Hair follicular keratinocyte (primary cell): ENCODE data around the gene RACGAP1. TPM values are rescaled to one million over a fixed set of nuclear protein-coding genes. Genes with fewer than 3 reads are reported as not detected.

ENCODE experiments used
- total RNA-seq: library from RNA; depleted of rRNA; stranded (reverse); fragments of >200 nt; gene quantifications from 2 replicates; pipeline ENCODE4 v1.2.3, GENCODE V29; 2015

RACGAP1 gene, protein sequence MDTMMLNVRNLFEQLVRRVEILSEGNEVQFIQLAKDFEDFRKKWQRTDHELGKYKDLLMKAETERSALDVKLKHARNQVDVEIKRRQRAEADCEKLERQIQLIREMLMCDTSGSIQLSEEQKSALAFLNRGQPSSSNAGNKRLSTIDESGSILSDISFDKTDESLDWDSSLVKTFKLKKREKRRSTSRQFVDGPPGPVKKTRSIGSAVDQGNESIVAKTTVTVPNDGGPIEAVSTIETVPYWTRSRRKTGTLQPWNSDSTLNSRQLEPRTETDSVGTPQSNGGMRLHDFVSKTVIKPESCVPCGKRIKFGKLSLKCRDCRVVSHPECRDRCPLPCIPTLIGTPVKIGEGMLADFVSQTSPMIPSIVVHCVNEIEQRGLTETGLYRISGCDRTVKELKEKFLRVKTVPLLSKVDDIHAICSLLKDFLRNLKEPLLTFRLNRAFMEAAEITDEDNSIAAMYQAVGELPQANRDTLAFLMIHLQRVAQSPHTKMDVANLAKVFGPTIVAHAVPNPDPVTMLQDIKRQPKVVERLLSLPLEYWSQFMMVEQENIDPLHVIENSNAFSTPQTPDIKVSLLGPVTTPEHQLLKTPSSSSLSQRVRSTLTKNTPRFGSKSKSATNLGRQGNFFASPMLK
- total RNA-seq: 31.0 and 79.8 TPM in 2 replicates

DNA sequence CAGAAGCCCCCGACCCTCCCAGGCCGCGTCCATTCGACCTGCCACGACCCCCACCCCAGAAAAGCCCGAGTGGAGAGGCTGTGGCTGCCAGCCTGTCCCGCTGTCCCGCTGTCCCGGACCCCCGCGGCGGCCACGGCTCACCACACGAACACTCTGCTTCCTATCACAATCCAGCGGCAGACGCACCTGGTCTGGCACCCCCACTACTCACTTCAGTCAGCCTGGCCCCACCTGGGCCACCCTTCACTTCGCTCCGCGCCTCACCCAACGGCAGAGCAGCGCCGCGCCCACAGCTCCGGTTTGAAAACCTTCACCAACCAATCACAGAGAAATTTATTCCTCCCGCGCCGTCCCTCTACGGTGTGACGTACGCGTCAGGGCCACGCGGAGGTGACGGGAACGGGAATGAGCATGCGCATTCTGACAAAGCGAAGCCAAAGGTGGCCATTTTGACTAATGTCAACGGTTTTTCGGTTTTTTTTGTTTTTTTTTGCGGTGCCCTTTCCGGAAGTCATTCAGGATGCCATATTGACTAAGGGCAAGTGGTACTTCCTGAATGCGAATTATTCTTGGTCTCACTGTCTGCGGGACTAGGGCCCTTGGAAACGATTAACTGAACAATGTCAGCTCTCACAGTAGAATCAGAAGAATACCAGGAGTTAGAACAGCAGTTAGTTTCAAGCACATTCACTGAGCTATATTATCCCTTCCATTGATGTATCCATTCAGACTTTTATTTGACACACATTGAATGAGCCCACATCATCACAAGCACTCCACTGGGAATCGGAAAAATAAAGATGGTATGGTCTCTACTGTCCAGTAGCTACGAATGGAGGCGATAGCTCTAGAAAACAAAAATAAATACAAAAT lies at the start of gene RACGAP1:
RACGAP1 (minus strand) TSS at position 308 of the 873 bp plus-strand sequence. CDS start 8,779 bp downstream, outside the sequence.

DNA sequence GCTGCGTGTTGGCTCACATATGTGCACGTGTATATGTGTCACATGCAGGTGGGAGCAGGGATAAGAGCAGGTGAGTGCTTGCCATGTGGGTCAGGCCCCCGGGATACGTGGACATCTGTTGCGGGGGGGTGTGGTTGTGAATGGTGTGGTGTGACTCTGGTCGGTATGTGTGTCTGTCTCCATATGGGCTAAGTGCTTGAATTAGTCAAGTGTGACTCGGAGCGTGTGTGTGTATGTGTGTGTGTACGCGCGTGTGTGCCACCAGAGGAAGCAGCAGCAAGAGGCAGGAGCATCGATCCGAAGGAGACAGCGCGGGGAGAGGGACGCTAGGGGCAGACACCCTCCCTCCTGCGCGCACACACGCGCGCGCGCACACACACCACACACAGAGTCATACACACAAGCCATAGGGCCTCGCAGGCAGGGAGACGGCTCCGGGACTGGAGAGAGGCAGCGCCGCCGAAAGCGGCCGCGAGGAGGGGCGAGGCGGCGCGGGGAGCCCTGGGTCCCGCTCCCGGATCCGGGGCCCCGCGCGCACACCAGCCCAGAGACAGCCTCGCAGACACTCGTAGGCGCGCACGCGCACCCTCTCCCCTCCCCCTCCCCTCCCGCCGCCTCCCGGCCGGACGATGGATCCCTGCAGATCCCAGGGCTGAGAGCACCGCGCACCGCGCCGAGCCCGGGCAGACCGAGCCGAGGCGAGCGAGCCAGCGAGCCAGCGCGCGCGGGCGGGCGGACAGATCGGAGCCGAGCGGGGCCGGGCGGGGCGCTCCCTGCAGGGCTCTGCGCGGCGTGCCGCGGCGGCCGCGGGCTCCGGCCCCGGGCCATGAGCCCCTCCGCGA lies 31.9 kb upstream of the RACGAP1 start, which contains the start of gene ASIC1:
ASIC1 (plus strand) TSS at position 597 of the 842 bp plus-strand sequence. CDS start 1,171 bp downstream, outside the sequence.

DNA sequence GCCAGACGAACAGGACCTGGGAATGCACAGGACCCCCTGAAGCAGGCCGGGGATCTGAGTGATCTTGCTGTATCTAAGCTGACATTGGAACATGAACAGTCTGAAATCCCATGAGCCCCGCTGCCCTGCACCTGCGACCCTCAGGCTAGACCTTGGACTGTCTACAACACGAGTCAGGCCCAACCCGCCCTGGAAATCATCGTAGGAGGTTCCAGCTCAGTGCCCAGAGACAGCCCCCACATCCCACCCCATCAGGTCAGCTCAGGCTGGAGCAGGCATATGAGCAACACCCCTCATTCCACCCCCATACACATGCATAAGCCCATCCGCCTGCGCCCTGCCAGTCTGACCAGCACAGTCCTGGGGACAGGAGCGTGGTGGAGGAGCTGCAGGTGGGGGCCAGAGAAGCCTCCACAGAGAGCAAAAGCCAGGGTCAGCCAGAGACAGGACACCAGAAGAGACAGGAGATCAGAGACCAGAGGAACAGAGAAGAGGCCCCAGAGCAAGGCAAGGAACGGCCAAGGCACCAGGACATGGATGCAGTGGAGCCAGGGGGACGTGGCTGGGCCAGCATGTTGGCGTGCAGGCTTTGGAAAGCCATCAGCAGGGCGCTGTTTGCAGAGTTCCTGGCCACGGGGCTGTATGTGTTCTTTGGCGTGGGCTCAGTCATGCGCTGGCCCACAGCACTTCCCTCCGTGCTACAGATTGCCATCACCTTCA lies 52.5 kb downstream of the RACGAP1 start, which contains the start of gene AQP6:
AQP6 (plus strand) TSS at position 307 of the 720 bp plus-strand sequence; CDS start at position 534, 227 bp downstream.

DNA sequence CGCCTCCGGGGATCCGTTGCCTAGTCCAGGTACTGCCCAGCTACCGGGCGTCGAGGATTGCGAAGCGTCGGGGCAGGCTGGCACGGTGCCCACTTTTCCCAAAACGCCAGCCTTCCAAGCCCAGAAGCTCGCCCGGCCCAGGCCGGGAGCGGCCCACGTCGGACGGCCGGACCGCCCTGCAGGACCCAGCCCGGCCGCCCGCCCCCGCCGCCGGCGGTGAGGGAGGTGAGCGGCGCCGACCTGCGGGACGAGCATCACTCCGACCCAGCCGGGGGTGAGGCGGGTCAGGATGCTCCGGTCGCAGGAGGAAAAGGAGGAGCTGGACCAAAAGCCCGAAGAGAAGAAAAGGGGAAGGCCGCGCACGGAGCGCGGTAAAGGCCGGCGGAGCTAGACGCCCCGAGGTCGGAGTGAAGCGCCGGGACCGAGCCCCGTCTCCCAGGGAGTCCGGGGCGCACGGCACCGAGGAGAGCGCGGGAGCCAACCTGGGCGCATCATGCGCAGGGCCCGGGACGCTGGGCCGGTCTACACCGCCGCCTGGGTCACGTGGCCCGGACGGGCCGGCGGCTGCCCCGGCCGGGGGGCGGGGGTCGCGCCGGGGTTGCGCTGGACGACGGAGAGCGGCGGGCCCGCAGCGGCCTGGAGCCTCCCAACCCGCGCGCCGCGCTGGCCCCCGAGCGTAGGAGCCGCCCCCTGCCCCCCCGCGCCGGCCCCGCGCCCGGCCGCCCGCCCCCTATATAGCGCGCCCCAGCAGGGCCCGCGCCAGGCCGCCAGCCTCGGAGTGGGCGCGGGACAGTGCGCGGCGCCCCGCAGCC lies 64.0 kb downstream of the RACGAP1 start, which contains the start of gene AQP5:
AQP5 (plus strand) TSS at position 762 of the 812 bp plus-strand sequence. CDS start 146 bp downstream, outside the sequence.

DNA sequence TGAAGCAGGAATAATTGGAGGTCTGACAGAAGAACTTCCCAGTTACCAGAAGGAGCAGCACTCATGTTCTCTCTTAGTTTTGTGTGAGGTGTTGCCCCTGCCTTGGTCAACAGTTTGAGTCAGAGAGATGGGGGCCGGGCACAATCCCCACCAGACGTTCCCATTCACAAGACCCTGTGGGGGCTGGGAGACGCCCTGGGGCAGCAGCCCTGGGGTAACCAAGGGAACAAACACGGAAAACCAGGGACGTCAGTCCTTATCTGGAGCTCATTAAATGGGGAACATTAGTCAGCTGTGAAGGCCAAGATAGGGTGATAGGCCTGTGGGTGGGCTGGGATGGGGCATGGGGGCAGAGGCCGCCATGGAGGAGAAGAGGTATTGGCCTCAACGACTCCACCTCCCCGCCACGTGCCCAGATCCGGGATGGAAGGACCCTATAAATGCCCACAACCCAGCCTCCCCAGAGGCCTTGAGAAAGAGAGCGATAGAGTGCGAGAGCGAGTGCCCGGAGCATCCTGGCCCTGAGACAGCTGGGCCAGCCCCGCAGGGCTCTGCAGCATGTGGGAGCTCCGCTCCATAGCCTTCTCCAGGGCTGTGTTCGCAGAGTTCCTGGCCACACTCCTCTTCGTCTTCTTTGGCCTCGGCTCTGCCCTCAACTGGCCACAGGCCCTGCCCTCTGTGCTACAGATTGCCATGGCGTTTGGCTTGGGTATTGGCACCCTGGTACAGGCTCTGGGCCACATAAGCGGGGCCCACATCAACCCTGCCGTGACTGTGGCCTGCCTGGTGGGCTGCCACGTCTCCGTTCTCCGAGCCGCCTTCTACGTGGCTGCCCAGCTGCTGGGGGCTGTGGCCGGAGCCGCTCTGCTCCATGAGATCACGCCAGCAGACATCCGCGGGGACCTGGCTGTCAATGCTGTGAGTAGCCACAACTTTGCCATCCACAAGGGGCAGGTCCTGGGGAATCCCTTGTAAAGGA lies 74.7 kb downstream of the RACGAP1 start, which contains the start of gene AQP2:
AQP2 (plus strand) TSS at position 465 of the 979 bp plus-strand sequence; CDS start at position 559, 94 bp downstream.

Other genes with a start within 250 kb of the RACGAP1 start
- 13.9 and 19.5 TPM in 2 replicates for gene NCKAP5L, start 197.1 kb downstream of the RACGAP1 start, total RNA-seq
- 2.8 and 3.3 TPM in 2 replicates for gene BCDIN3D, start 182.4 kb downstream of the RACGAP1 start, total RNA-seq
- not detected in 2 replicates for gene FAIM2, start 121.6 kb downstream of the RACGAP1 start, total RNA-seq
- gene AQP2, start 74.8 kb downstream of the RACGAP1 start, total RNA-seq: not detected in 2 replicates
- not detected in 2 replicates for gene AQP5, start 63.6 kb downstream of the RACGAP1 start, total RNA-seq
- 0.47 TPM in 1 of 2 replicates, not detected in the other for gene AQP6, start 52.5 kb downstream of the RACGAP1 start, total RNA-seq
- gene ASIC1, start 32.1 kb upstream of the RACGAP1 start, total RNA-seq: 3.5 and 8.4 TPM in 2 replicates
- gene SMARCD1, start 59.8 kb upstream of the RACGAP1 start, total RNA-seq: 68.8 and 97.3 TPM in 2 replicates
- gene GPD1, start 78.5 kb upstream of the RACGAP1 start, total RNA-seq: 0.08 and 0.39 TPM in 2 replicates
- gene COX14, start 86.7 kb upstream of the RACGAP1 start, total RNA-seq: 54.0 and 65.0 TPM in 2 replicates
- 26.2 and 32.7 TPM in 2 replicates for gene CERS5, start 141.9 kb upstream of the RACGAP1 start, total RNA-seq